Esophagus (tissue), 2 donors: ENCODE results near the gene TXN. TPM values are rescaled to one million over a fixed set of nuclear protein-coding genes. Genes with fewer than 3 reads are reported as not detected.

Experiments
- H3K27ac ChIP-seq, 2 donors: one replicate each; pipeline ENCODE4 v1.5.1; 2013; ENCODE audit warnings: low read depth in 2 of 2, mild to moderate bottlenecking in 2 of 2, inconsistent platforms in 1 of 2, low read length in 1 of 2, moderate library complexity in 1 of 2
- H3K27me3 ChIP-seq, 2 donors: one replicate each; pipeline ENCODE4 v1.6.1; 2013; ENCODE audit warnings: low read length in 2 of 2, control low read depth in 1 of 2, mild to moderate bottlenecking in 1 of 2; ENCODE audit not compliant: insufficient read depth in 2 of 2, control insufficient read depth in 1 of 2
- H3K36me3 ChIP-seq, 2 donors: one replicate each; pipeline ENCODE4 v1.6.1; 2013; ENCODE audit warnings: low read length in 1 of 2; ENCODE audit not compliant: control insufficient read depth in 2 of 2, insufficient read depth in 2 of 2
- H3K4me1 ChIP-seq, 2 donors: one replicate each; pipeline ENCODE4 v1.6.1; 2013; ENCODE audit warnings: low read length in 1 of 2; ENCODE audit not compliant: control insufficient read depth in 2 of 2, insufficient read depth in 2 of 2
- H3K4me3 ChIP-seq, 2 donors: one replicate each; pipeline ENCODE4 v1.5.1; 2013; ENCODE audit warnings: low read length in 2 of 2, mild to moderate bottlenecking in 2 of 2, low read depth in 1 of 2, moderate library complexity in 1 of 2
- H3K9me3 ChIP-seq, 2 donors: one replicate each; pipeline ENCODE4 v1.6.1; 2013; ENCODE audit warnings: mild to moderate bottlenecking in 2 of 2, low read depth in 1 of 2, low read length in 1 of 2, moderate library complexity in 1 of 2; ENCODE audit not compliant: control insufficient read depth in 2 of 2, insufficient read depth in 1 of 2
- WGBS, 2 donors: extraction: QIAGEN DNeasy Blood & Tissue Kit; methylation state at CpG; one replicate each; pipeline ENCODE4 v1.1.7; 2013; 5-methylcytosine and 5-hydroxymethylcytosine counted together
- polyA plus RNA-seq, 2 donors: library from polyadenylated mRNA; stranded (reverse); fragments of 200-250 nt; gene quantifications; one replicate each; pipeline ENCODE4 v1.2.3, GENCODE V29; 2013
- donor health status: healthy with polysubstance abuse.
- donor health status: Bipolar disorder and iron deficiency.

TXN gene
- polyA plus RNA-seq, 2 donors, result 1,229 to 1,425 TPM

GRCh38 chr9:110251212-110251611 is 5.1 kb downstream of the TXN start:
- WGBS, 2 donors, result 72 to 83% methylated on average over 4 of the region's 4 CpGs
- no peaks in the 10 kb centered on the region for H3K27me3 ChIP-seq
- peaks cover 0 to 1% of the 10 kb centered on the region in 2 donors for H3K4me1 ChIP-seq
- no peak overlapping the region for H3K4me3 ChIP-seq
- no peak overlapping the region for H3K27ac ChIP-seq
- peaks cover 0 to 16% of the 10 kb centered on the region in 2 donors for H3K36me3 ChIP-seq
- peaks cover 0 to 2% of the 10 kb centered on the region in 2 donors for H3K9me3 ChIP-seq

- 94 to 97% methylated on average over 4 of the region's 4 CpGs for WGBS, 2 donors
- no peak overlapping the region for H3K27ac ChIP-seq
- H3K4me3 ChIP-seq, result no peak overlapping the region
- peaks cover 0 to 1% of the 10 kb centered on the region in 2 donors for H3K4me1 ChIP-seq
- H3K9me3 ChIP-seq, result no peaks in the 10 kb centered on the region
- H3K27me3 ChIP-seq, result no peaks in the 10 kb centered on the region
- H3K36me3 ChIP-seq, result peaks cover 0 to 17% of the 10 kb centered on the region in 2 donors
These were observed 6.7 kb downstream of the TXN start for GRCh38 chr9:110249603-110250002.

DNA sequence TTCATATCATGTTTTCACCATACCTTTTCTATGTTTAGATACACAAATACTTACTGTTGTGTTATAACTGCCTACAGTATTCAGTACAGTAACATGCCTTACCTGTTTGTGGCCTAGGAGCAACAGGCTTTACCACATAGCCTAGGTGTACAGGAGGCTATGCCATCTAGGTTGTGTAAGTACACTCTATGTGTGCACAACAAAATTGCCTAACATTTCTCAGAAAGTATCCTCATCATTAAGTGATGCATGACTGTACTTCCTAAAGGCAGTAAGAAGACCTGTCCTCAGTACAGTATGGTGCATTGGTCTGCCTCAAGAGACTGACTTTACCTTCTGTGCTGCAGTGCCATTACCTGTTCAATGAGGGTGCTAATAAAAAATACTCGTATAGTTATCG is 7.9 kb downstream of the TXN start:
- Histone ChIP-seq H3K27me3 (no peaks in the 10 kb centered on the region), H3K27ac (no peak overlapping the region), H3K9me3 (no peaks in the 10 kb centered on the region), H3K4me3 (no peak overlapping the region), H3K4me1 (peaks cover 0 to 1% of the 10 kb centered on the region in 2 donors), H3K36me3 (peaks cover 0 to 17% of the 10 kb centered on the region in 2 donors)
- WGBS, 2 donors, result 84 to 87% methylated on average over 2 of the region's 2 CpGs

DNA sequence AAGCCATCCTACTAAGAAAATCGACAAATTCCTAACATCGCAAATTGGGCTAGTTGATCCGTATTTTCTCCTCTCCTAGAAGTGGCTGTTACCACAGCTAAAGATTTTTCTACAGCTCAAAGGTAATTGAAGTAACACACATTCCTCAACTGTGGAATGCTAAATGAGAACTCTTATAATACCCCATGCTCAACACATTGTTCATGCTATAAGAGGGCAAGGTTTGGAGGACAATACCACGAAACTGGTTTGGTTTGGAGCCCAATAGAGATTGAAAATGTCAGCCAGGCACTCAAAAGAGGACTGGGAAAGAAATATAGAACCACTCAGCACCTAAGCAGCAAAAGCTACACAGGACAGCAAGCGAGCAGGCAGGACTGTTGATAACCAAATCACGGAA is 10.1 kb downstream of the TXN start:
- no peaks in the 10 kb centered on the region for H3K27me3 ChIP-seq
- no peak overlapping the region for H3K27ac ChIP-seq
- H3K4me3 ChIP-seq, result no peak overlapping the region
- 95 to 97% methylated on average over 6 of the region's 6 CpGs for WGBS, 2 donors
- H3K4me1 ChIP-seq, result peaks cover 0 to 1% of the 10 kb centered on the region in 2 donors
- H3K9me3 ChIP-seq, result no peaks in the 10 kb centered on the region
- peaks cover 0 to 21% of the 10 kb centered on the region in 2 donors for H3K36me3 ChIP-seq

DNA sequence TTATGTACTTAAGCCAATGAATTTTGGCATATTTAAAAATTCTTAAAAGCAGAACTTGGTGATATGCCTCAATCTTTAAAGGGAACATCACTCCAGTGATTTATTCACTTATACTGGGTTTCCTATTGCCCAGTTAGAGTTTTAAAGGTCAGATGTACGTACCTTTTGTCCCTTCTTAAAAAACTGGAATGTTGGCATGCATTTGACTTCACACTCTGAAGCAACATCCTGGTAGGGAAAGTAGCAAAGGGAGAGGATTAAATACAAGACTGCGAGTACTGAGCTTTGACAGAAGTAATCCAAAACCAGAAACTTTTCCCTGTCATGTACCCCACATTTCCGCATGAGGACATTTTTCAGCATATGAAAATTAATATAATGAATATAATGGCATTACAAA is 11.7 kb downstream of the TXN start:
- H3K4me1 ChIP-seq, result peaks cover 0 to 1% of the 10 kb centered on the region in 2 donors
- H3K4me3 ChIP-seq, result no peak overlapping the region
- WGBS, 2 donors, result 71 to 91% methylated on average over 3 of the region's 3 CpGs
- H3K9me3 ChIP-seq, result no peaks in the 10 kb centered on the region
- no peaks in the 10 kb centered on the region for H3K27me3 ChIP-seq
- no peak overlapping the region for H3K27ac ChIP-seq
- peaks cover 2 to 15% of the 10 kb centered on the region in 2 donors for H3K36me3 ChIP-seq

DNA sequence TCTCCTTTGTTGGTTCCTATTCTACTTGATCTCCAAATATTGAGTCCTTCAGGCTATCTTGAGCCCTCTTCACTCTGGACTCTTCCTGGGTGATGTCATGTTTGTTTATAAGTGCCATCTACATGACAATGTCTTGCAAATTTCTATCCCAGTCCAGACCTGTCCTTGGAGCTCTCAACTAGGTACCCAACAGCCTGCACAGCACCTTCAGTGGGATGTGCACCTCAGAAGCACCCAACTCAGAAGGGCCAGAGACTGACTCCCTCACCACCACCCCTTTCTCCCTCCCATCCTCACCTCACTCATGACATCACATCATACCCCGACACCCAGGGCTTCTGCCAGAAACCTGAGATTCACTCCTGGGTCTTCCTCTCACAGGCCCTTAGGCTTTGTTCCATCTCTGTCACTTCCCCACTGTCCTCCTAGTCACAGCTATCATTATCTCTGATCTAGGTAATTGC is 14.4 kb downstream of the TXN start:
- H3K36me3 ChIP-seq, result peaks cover 2 to 9% of the 10 kb centered on the region in 2 donors
- no peak overlapping the region for H3K4me3 ChIP-seq
- 96 to 100% methylated on average over 1 of the region's 1 CpG for WGBS, 2 donors
- no peaks in the 10 kb centered on the region for H3K9me3 ChIP-seq
- H3K27ac ChIP-seq, result peak overlapping the region in 1 of 2 donors; percentile 15
- H3K27me3 ChIP-seq, result no peaks in the 10 kb centered on the region
- H3K4me1 ChIP-seq, result no peaks in the 10 kb centered on the region

- 68 to 73% methylated on average over 3 of the region's 3 CpGs for WGBS, 2 donors
- peaks cover 2 to 6% of the 10 kb centered on the region in 2 donors for H3K36me3 ChIP-seq
- H3K4me3 ChIP-seq, result no peak overlapping the region
- no peaks in the 10 kb centered on the region for H3K4me1 ChIP-seq
- no peaks in the 10 kb centered on the region for H3K27me3 ChIP-seq
- H3K27ac ChIP-seq, result no peak overlapping the region
- H3K9me3 ChIP-seq, result no peaks in the 10 kb centered on the region
These were observed 14.9 kb downstream of the TXN start for GRCh38 chr9:110241260-110241857.

GRCh38 chr9:110240198-110240597 is 16.1 kb downstream of the TXN start:
- Histone ChIP-seq H3K27me3 (no peaks in the 10 kb centered on the region), H3K4me3 (no peak overlapping the region), H3K27ac (no peak overlapping the region), H3K9me3 (no peaks in the 10 kb centered on the region), H3K36me3 (peaks cover 2 to 4% of the 10 kb centered on the region in 2 donors), H3K4me1 (no peaks in the 10 kb centered on the region)
- 25 to 50% methylated on average over 1 of the region's 1 CpG for WGBS, 2 donors

DNA sequence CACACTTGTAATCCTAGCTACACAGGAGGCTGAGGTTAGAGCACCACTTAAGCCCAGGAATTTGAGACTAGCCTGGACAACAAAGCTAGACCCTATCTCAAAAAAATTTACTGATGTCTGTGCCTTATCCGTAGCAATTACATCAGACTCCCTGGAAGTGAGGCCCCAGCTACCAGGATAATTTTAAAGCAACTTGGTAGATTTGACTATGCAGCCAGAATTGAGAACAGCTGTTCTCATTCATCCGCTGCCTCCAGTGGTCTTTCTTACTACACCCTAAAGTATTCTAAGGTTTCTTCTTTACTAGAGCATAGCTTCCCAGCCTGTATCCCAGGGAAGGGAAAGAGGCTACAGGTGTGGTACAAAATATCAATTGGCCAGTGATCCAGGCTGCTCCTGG is 28.0 kb downstream of the TXN start:
- WGBS, 2 donors, result 84 to 92% methylated on average over 2 of the region's 2 CpGs
- H3K4me1 ChIP-seq, result no peaks in the 10 kb centered on the region
- no peaks in the 10 kb centered on the region for H3K27me3 ChIP-seq
- no peaks in the 10 kb centered on the region for H3K36me3 ChIP-seq
- no peaks in the 10 kb centered on the region for H3K9me3 ChIP-seq
- no peak overlapping the region for H3K4me3 ChIP-seq
- H3K27ac ChIP-seq, result no peak overlapping the region

GRCh38 chr9:110224583-110224982 is 31.7 kb downstream of the TXN start:
- Histone ChIP-seq H3K4me3 (no peak overlapping the region), H3K27ac (no peak overlapping the region), H3K27me3 (no peaks in the 10 kb centered on the region), H3K4me1 (no peaks in the 10 kb centered on the region), H3K36me3 (no peaks in the 10 kb centered on the region), H3K9me3 (no peaks in the 10 kb centered on the region)
- WGBS, 2 donors, result 85 to 96% methylated on average over 3 of the region's 3 CpGs
